OCI-LY7 (cell line): ENCODE results near the gene MYOM3. TPM values are rescaled to one million over a fixed set of nuclear protein-coding genes. Genes with fewer than 3 reads are reported as not detected.
"Not testable (repeated sequence)": the region's sequence is repeated elsewhere in the genome, so short reads cannot be mapped to it uniquely, and the experiment has no call there.

ENCODE experiments used
- BruUV-seq: library from RNA; stranded (reverse); fragments of 400-500 nt; replicated peaks from 2 replicates; lab custom pipeline; 2021; lab: Mats Ljungman, UMichigan
- CTCF ChIA-PET: fragments of 300-600 bp; sonication (Branson Sonifier 250); formaldehyde crosslinking; loops from one replicate; lab custom pipeline; 2022; ENCODE audit warnings: antibody characterized with exemption; ENCODE audit not compliant: unreplicated experiment; lab: Charles Lee
- POLR2A ChIA-PET: fragments of 300-600 bp; sonication (Branson Sonifier 250); formaldehyde crosslinking; loops from one replicate; lab custom pipeline; 2022; ENCODE audit warnings: antibody characterized with exemption; lab: Charles Lee
- DNase-seq: peaks from one replicate; pipeline ENCODE4 v3.0.0-alpha.2; 2015; ENCODE audit warnings: low spot score
- H2AFZ ChIP-seq: fragments of 200-600 bp; sonication (generic), shearing (Covaris generic); 2 replicates; pipeline ENCODE4 v1.6.1; 2014; ENCODE audit warnings: mild to moderate bottlenecking, antibody characterized with exemption, low read length, moderate library complexity
- H3K27ac ChIP-seq: fragments of 200-600 bp; sonication (generic); 2 replicates; pipeline ENCODE4 v1.5.1; 2014; ENCODE audit warnings: mixed run types, low read depth, mild to moderate bottlenecking, moderate library complexity, low read length, inconsistent platforms; ENCODE audit not compliant: poor library complexity, severe bottlenecking
- H3K36me3 ChIP-seq: fragments of 200-600 bp; sonication (generic); 2 replicates; pipeline ENCODE4 v1.6.1; 2014; ENCODE audit warnings: mild to moderate bottlenecking, antibody characterized with exemption, low read length, moderate library complexity, mixed read lengths; ENCODE audit not compliant: insufficient read depth
- H3K4me1 ChIP-seq: fragments of 200-600 bp; sonication (generic); 2 replicates; pipeline ENCODE4 v1.5.1; 2014; ENCODE audit warnings: mild to moderate bottlenecking, low read length; ENCODE audit not compliant: insufficient read depth, poor library complexity, severe bottlenecking
- H3K4me2 ChIP-seq: fragments of 200-600 bp; sonication (generic); 2 replicates; pipeline ENCODE4 v1.6.1; 2014; ENCODE audit warnings: mild to moderate bottlenecking, low read length
- H3K4me3 ChIP-seq: fragments of 200-600 bp; sonication (generic); 2 replicates; pipeline ENCODE4 v1.5.1; 2014; ENCODE audit warnings: mild to moderate bottlenecking, low read depth, low read length; ENCODE audit not compliant: poor library complexity, severe bottlenecking
- H3K79me2 ChIP-seq: fragments of 200-600 bp; sonication (generic); 2 replicates; pipeline ENCODE4 v1.6.1; 2016; ENCODE audit warnings: low read depth, mild to moderate bottlenecking, low read length, moderate library complexity, mixed read lengths; ENCODE audit not compliant: insufficient read depth
- H3K9me2 ChIP-seq: fragments of 200-600 bp; sonication (generic); 2 replicates; pipeline ENCODE4 v1.6.1; 2016; ENCODE audit warnings: mild to moderate bottlenecking, low read length, mixed read lengths; ENCODE audit not compliant: insufficient read depth
- H3K9me3 ChIP-seq: fragments of 200-600 bp; sonication (generic); 2 replicates; pipeline ENCODE4 v1.6.1; 2014; ENCODE audit warnings: mild to moderate bottlenecking, mixed run types, low read length, mixed read lengths
- H4K20me1 ChIP-seq: fragments of 200-600 bp; sonication (generic); 2 replicates; pipeline ENCODE4 v1.6.1; 2014; ENCODE audit warnings: mild to moderate bottlenecking, antibody characterized with exemption, low read length, moderate library complexity, mixed read lengths; ENCODE audit not compliant: insufficient read depth
- EZH2phosphoT487 ChIP-seq: fragments of 200-600 bp; sonication (generic); IDR thresholded peaks from 2 replicates; pipeline ENCODE4 v1.6.1; 2018; ENCODE audit warnings: low read depth, borderline replicate concordance, mild to moderate bottlenecking, mixed run types, antibody characterized with exemption, low read length, moderate library complexity, mixed read lengths
- intact Hi-C: fragments of 100-400 bp; cut with micrococcal nuclease; formaldehyde crosslinking; loops from one replicate; pipeline ENCODE4 v1.10.0; 2022; ENCODE audit not compliant: unreplicated experiment
- total RNA-seq, 2 experiments: library from RNA; depleted of rRNA in 1 of 2; stranded (reverse); fragments of >200 nt in 1 of 2; shearing (Covaris generic) in 1 of 2; gene quantifications; 2 replicates each; pipeline ENCODE4 v1.2.3, GENCODE V29; 2014 to 2022
- TF ChIP-seq, protein P1 (sequence below): fragments of 200-600 bp; sonication (generic); conservative IDR thresholded peaks from 2 replicates; pipeline ENCODE4 v1.5.1; 2014; ENCODE audit warnings: mild to moderate bottlenecking, antibody characterized with exemption, low read length, moderate library complexity, mixed read lengths

MYOM3 gene
- total RNA-seq, 2 experiments from 2014 or later, result not detected

DNA sequence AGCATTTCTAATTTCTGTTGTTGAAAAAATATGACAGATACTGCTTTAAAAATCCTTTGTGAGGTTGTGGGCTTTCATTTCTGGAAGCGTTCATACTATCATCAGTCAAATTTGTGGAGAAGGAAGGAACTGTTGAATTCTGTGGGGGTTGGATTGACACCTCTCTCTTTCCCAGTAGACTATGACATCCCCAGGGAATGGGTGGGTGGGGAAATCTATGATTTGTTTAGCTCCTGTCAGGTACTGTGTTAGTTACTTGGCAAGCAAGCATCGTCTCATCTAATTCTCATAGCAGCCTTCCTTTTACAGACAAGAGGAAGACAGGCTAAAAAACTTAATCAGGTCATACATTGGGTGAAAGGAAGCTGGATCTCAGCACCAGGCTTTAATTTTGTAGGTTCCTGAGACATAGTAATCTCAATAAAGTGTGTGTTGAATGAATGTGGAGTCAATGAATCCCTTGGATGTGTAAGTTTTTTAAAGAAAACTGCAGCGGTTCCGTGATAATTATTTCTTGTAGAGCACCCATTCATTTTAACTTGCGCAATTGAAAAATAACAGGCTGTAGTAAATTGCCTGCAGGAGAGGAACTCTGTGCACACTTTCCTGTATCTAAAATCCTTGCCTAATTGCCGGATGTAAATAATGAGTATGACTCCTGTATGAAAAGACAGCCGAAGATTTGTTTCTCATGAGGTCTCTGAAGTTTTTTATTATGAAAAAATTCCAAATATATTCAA is 60.6 kb downstream of the MYOM3 start:
- DNase-seq, result no peak
- ChIA-PET POLR2A (no interaction called here), CTCF (interaction anchor here (0.5 kb wide), 1 partner anchor 24 kb away, joined by 3 read pairs; no protein-coding TSS in a partner anchor)
- no peak overlapping the region for H3K4me3 ChIP-seq
- BruUV-seq, result no TSS peak
- TF ChIP-seq, protein P1, sequence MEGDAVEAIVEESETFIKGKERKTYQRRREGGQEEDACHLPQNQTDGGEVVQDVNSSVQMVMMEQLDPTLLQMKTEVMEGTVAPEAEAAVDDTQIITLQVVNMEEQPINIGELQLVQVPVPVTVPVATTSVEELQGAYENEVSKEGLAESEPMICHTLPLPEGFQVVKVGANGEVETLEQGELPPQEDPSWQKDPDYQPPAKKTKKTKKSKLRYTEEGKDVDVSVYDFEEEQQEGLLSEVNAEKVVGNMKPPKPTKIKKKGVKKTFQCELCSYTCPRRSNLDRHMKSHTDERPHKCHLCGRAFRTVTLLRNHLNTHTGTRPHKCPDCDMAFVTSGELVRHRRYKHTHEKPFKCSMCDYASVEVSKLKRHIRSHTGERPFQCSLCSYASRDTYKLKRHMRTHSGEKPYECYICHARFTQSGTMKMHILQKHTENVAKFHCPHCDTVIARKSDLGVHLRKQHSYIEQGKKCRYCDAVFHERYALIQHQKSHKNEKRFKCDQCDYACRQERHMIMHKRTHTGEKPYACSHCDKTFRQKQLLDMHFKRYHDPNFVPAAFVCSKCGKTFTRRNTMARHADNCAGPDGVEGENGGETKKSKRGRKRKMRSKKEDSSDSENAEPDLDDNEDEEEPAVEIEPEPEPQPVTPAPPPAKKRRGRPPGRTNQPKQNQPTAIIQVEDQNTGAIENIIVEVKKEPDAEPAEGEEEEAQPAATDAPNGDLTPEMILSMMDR, result no peak
- TF ChIP-seq EZH2phosphoT487, result no peak
- H3K27ac ChIP-seq, result no peak overlapping the region
- no peaks in the 10 kb centered on the region for H3K9me3 ChIP-seq
- no peaks in the 10 kb centered on the region for H3K79me2 ChIP-seq
- H2AFZ ChIP-seq, result no peak overlapping the region
- no peaks in the 10 kb centered on the region for H3K4me1 ChIP-seq
- no peak overlapping the region for H3K4me2 ChIP-seq
- H4K20me1 ChIP-seq, result no peaks in the 10 kb centered on the region
- intact Hi-C loops, result no loop called here
- H3K9me2 ChIP-seq, result no peaks in the 10 kb centered on the region
- H3K36me3 ChIP-seq, result no peaks in the 10 kb centered on the region

DNA sequence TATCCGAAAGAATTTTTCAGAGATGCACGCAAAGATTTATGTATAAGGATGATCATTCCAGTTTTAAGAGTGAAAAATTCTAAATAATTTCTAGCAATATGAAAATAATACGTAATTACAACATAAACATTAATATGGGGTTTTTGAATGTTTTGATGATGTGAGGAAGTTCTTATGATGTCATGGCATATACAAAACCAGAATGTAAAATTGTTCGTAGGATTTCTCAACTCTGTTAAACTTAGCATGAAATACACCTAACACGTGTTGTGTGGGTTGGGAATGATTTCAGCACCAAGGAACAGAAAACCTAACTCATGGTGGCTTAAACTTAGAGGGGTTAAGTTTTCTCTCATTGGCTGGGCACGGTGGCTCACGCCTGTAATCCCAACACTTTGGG is 62.2 kb downstream of the MYOM3 start:
- POLR2A ChIA-PET, result no interaction called here
- H3K4me3 ChIP-seq, result no peak overlapping the region
- no peaks in the 10 kb centered on the region for H3K79me2 ChIP-seq
- no peak for DNase-seq
- H3K4me1 ChIP-seq, result no peaks in the 10 kb centered on the region
- BruUV-seq, result no TSS peak
- H4K20me1 ChIP-seq, result no peaks in the 10 kb centered on the region
- H3K4me2 ChIP-seq, result no peak overlapping the region
- no peaks in the 10 kb centered on the region for H3K36me3 ChIP-seq
- CTCF ChIA-PET, result no interaction called here
- no peak overlapping the region for H2AFZ ChIP-seq
- intact Hi-C loops, result no loop called here
- H3K27ac ChIP-seq, result no peak overlapping the region
- H3K9me2 ChIP-seq, result no peaks in the 10 kb centered on the region
- no peak for TF ChIP-seq EZH2phosphoT487
- TF ChIP-seq, protein P1, result no peak
- no peaks in the 10 kb centered on the region for H3K9me3 ChIP-seq

DNA sequence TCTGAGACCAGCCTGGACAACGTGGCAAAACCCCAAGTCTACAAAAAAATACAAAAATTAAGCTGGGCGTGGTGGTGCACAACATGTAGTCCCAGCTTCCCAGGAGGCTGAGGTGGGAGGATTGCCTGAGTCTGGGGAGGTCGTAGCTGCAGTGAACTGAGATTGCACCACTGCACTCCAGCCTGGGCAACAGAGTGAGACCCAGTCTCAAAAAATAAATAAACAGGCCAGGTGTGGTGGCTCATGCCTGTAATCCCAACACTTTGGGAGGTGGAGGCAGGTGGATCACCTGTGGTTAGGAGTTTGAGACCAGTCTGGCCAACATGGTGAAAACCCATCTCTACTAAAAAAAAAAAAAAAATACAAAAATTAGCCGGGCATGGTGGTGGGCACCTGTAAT is 63.0 kb downstream of the MYOM3 start:
- H3K27ac ChIP-seq, H3K9me3 ChIP-seq, H3K9me2 ChIP-seq, H3K79me2 ChIP-seq, H3K4me1 ChIP-seq, H4K20me1 ChIP-seq, CTCF ChIA-PET, H2AFZ ChIP-seq, intact Hi-C loops, DNase-seq, H3K4me2 ChIP-seq, BruUV-seq, H3K4me3 ChIP-seq, H3K36me3 ChIP-seq: not testable (repeated sequence)
- POLR2A ChIA-PET, result interaction anchor here (0.7 kb wide), 1 partner anchor 11 kb away, joined by 5 read pairs; no protein-coding TSS in a partner anchor
